Activated T-cell treated with anti-CD3 and anti-CD28 coated beads, Interleukin-2, amount 50 U/mL, for 24 hours (primary cell): ENCODE data around the gene CALN1.

Source experiments
- DNase-seq: peaks from one replicate; pipeline ENCODE4 v3.0.0-alpha.2; 2020
- H3K27ac Mint-ChIP-seq: 2 replicates; pipeline ENCODE4 v1.8.0; 2020; ENCODE audit warnings: mild to moderate bottlenecking, mixed read lengths
- H3K27me3 Mint-ChIP-seq: 2 replicates; pipeline ENCODE4 v1.8.0; 2020; ENCODE audit warnings: mixed read lengths
- H3K36me3 Mint-ChIP-seq: 2 replicates; pipeline ENCODE4 v1.8.0; 2020; ENCODE audit warnings: low read depth, mixed read lengths
- H3K4me1 Mint-ChIP-seq: 2 replicates; pipeline ENCODE4 v1.8.0; 2020; ENCODE audit warnings: low read depth, mixed read lengths
- H3K4me3 Mint-ChIP-seq: 2 replicates; pipeline ENCODE4 v1.8.0; 2020; ENCODE audit warnings: mild to moderate bottlenecking, moderate library complexity, mixed read lengths
- H3K9me3 Mint-ChIP-seq: 2 replicates; pipeline ENCODE4 v1.8.0; 2020; ENCODE audit warnings: mixed read lengths

CALN1 gene

GRCh38 chr7:72187179-72187578 lies 225.0 kb downstream of the CALN1 start:
- DNase-seq, result no peak
- Mint-ChIP-seq H3K4me1 (no peaks in the 10 kb centered on the region), H3K27me3 (no peaks in the 10 kb centered on the region), H3K9me3 (peaks cover 5% of the 10 kb centered on the region), H3K36me3 (no peaks in the 10 kb centered on the region), H3K27ac (no peak overlapping the region), H3K4me3 (no peak overlapping the region)

GRCh38 chr7:72183835-72184234 lies 228.3 kb downstream of the CALN1 start:
- no peak overlapping the region for H3K27ac Mint-ChIP-seq
- H3K4me3 Mint-ChIP-seq, result no peak overlapping the region
- no peaks in the 10 kb centered on the region for H3K27me3 Mint-ChIP-seq
- no peaks in the 10 kb centered on the region for H3K4me1 Mint-ChIP-seq
- DNase-seq, result no peak
- H3K36me3 Mint-ChIP-seq, result no peaks in the 10 kb centered on the region
- peaks cover 5% of the 10 kb centered on the region for H3K9me3 Mint-ChIP-seq

GRCh38 chr7:72182036-72182435 lies 230.1 kb downstream of the CALN1 start:
- DNase-seq, result no peak
- no peaks in the 10 kb centered on the region for H3K27me3 Mint-ChIP-seq
- H3K27ac Mint-ChIP-seq, result no peak overlapping the region
- H3K4me3 Mint-ChIP-seq, result no peak overlapping the region
- no peaks in the 10 kb centered on the region for H3K36me3 Mint-ChIP-seq
- H3K9me3 Mint-ChIP-seq, result peaks cover 5% of the 10 kb centered on the region
- no peaks in the 10 kb centered on the region for H3K4me1 Mint-ChIP-seq

- Mint-ChIP-seq H3K4me3 (no peak overlapping the region), H3K27ac (no peak overlapping the region), H3K9me3 (peaks cover 12% of the 10 kb centered on the region), H3K4me1 (no peaks in the 10 kb centered on the region), H3K36me3 (no peaks in the 10 kb centered on the region), H3K27me3 (no peaks in the 10 kb centered on the region)
- DNase-seq, result no peak
Measured at GRCh38 chr7:72176875-72177274, 235.3 kb downstream of the CALN1 start.

- Mint-ChIP-seq H3K4me1 (no peaks in the 10 kb centered on the region), H3K4me3 (no peak overlapping the region), H3K27ac (no peak overlapping the region), H3K27me3 (no peaks in the 10 kb centered on the region), H3K9me3 (peaks cover 9% of the 10 kb centered on the region), H3K36me3 (no peaks in the 10 kb centered on the region)
- no peak for DNase-seq
Measured at GRCh38 chr7:72170475-72170874, 241.7 kb downstream of the CALN1 start.

- H3K9me3 Mint-ChIP-seq, result peaks cover 19% of the 10 kb centered on the region
- H3K36me3 Mint-ChIP-seq, result no peaks in the 10 kb centered on the region
- no peak for DNase-seq
- no peaks in the 10 kb centered on the region for H3K27me3 Mint-ChIP-seq
- H3K4me1 Mint-ChIP-seq, result no peaks in the 10 kb centered on the region
- no peak overlapping the region for H3K27ac Mint-ChIP-seq
- no peak overlapping the region for H3K4me3 Mint-ChIP-seq
Measured at GRCh38 chr7:72163271-72163670, 248.9 kb downstream of the CALN1 start.

- Mint-ChIP-seq H3K36me3 (no peaks in the 10 kb centered on the region), H3K27ac (no peak overlapping the region), H3K27me3 (no peaks in the 10 kb centered on the region), H3K4me1 (no peaks in the 10 kb centered on the region), H3K9me3 (peaks cover 27% of the 10 kb centered on the region), H3K4me3 (no peak overlapping the region)
- DNase-seq, result no peak
Measured at GRCh38 chr7:72161534-72161933, 250.6 kb downstream of the CALN1 start.

GRCh38 chr7:72159911-72160310 lies 252.2 kb downstream of the CALN1 start:
- no peaks in the 10 kb centered on the region for H3K27me3 Mint-ChIP-seq
- DNase-seq, result no peak
- H3K36me3 Mint-ChIP-seq, result no peaks in the 10 kb centered on the region
- H3K4me3 Mint-ChIP-seq, result no peak overlapping the region
- H3K4me1 Mint-ChIP-seq, result no peaks in the 10 kb centered on the region
- peaks cover 27% of the 10 kb centered on the region for H3K9me3 Mint-ChIP-seq
- no peak overlapping the region for H3K27ac Mint-ChIP-seq

- Mint-ChIP-seq H3K27me3 (no peaks in the 10 kb centered on the region), H3K27ac (no peak overlapping the region), H3K4me3 (no peak overlapping the region), H3K4me1 (no peaks in the 10 kb centered on the region), H3K9me3 (peaks cover 9% of the 10 kb centered on the region), H3K36me3 (no peaks in the 10 kb centered on the region)
- no peak for DNase-seq
Measured at GRCh38 chr7:72156671-72157070, 255.5 kb downstream of the CALN1 start.

- H3K36me3 Mint-ChIP-seq, result no peaks in the 10 kb centered on the region
- H3K4me3 Mint-ChIP-seq, result no peak overlapping the region
- H3K9me3 Mint-ChIP-seq, result peaks cover 13% of the 10 kb centered on the region
- H3K27ac Mint-ChIP-seq, result no peak overlapping the region
- no peaks in the 10 kb centered on the region for H3K27me3 Mint-ChIP-seq
- no peaks in the 10 kb centered on the region for H3K4me1 Mint-ChIP-seq
- no peak for DNase-seq
Measured at GRCh38 chr7:72153132-72153512, 259.0 kb downstream of the CALN1 start.

- Mint-ChIP-seq H3K27ac (no peak overlapping the region), H3K4me3 (no peak overlapping the region), H3K4me1 (no peaks in the 10 kb centered on the region), H3K9me3 (peaks cover 13% of the 10 kb centered on the region), H3K27me3 (no peaks in the 10 kb centered on the region), H3K36me3 (no peaks in the 10 kb centered on the region)
- DNase-seq, result no peak
Measured at GRCh38 chr7:72152161-72153131, 259.7 kb downstream of the CALN1 start.

- Mint-ChIP-seq H3K36me3 (no peaks in the 10 kb centered on the region), H3K27me3 (no peaks in the 10 kb centered on the region), H3K27ac (no peak overlapping the region), H3K4me3 (no peak overlapping the region), H3K4me1 (no peaks in the 10 kb centered on the region), H3K9me3 (peaks cover 3% of the 10 kb centered on the region)
- no peak for DNase-seq
Measured at GRCh38 chr7:72140566-72140965, 271.6 kb downstream of the CALN1 start.

- Mint-ChIP-seq H3K4me1 (no peaks in the 10 kb centered on the region), H3K27ac (no peak overlapping the region), H3K9me3 (peaks cover 22% of the 10 kb centered on the region), H3K27me3 (no peaks in the 10 kb centered on the region), H3K4me3 (no peak overlapping the region), H3K36me3 (no peaks in the 10 kb centered on the region)
- no peak for DNase-seq
Measured at GRCh38 chr7:72127136-72127535, 285.0 kb downstream of the CALN1 start.

GRCh38 chr7:72123913-72124312 lies 288.2 kb downstream of the CALN1 start:
- no peaks in the 10 kb centered on the region for H3K4me1 Mint-ChIP-seq
- DNase-seq, result no peak
- H3K27me3 Mint-ChIP-seq, result no peaks in the 10 kb centered on the region
- H3K4me3 Mint-ChIP-seq, result no peak overlapping the region
- H3K9me3 Mint-ChIP-seq, result peaks cover 13% of the 10 kb centered on the region
- H3K36me3 Mint-ChIP-seq, result no peaks in the 10 kb centered on the region
- H3K27ac Mint-ChIP-seq, result no peak overlapping the region

GRCh38 chr7:72118366-72118765 lies 293.8 kb downstream of the CALN1 start:
- Mint-ChIP-seq H3K36me3 (no peaks in the 10 kb centered on the region), H3K4me1 (no peaks in the 10 kb centered on the region), H3K27me3 (no peaks in the 10 kb centered on the region), H3K27ac (no peak overlapping the region), H3K4me3 (no peak overlapping the region), H3K9me3 (peaks cover 16% of the 10 kb centered on the region)
- no peak for DNase-seq
